Kidney glomerular epithelial cell (primary cell): ENCODE measurements around the gene TECPR1.

Experiments
- DNase-seq: peaks from one replicate; lab custom pipeline; 2025; lab: John Stamatoyannopoulos, UW

Gene TECPR1, protein sequence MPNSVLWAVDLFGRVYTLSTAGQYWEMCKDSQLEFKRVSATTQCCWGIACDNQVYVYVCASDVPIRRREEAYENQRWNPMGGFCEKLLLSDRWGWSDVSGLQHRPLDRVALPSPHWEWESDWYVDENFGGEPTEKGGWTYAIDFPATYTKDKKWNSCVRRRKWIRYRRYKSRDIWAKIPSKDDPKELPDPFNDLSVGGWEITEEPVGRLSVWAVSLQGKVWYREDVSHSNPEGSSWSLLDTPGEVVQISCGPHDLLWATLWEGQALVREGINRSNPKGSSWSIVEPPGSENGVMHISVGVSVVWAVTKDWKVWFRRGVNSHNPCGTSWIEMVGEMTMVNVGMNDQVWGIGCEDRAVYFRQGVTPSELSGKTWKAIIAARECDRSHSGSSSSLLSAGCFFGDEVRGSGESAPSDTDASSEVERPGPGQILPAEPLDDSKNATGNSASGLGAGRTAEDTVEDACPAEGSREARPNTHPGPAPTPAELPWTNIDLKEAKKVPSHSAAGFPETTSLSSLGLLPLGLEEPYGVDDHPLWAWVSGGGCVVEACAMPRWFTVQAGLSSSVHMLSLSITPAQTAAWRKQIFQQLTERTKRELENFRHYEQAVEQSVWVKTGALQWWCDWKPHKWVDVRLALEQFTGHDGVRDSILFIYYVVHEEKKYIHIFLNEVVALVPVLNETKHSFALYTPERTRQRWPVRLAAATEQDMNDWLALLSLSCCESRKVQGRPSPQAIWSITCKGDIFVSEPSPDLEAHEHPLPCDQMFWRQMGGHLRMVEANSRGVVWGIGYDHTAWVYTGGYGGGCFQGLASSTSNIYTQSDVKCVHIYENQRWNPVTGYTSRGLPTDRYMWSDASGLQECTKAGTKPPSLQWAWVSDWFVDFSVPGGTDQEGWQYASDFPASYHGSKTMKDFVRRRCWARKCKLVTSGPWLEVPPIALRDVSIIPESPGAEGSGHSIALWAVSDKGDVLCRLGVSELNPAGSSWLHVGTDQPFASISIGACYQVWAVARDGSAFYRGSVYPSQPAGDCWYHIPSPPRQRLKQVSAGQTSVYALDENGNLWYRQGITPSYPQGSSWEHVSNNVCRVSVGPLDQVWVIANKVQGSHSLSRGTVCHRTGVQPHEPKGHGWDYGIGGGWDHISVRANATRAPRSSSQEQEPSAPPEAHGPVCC

DNA sequence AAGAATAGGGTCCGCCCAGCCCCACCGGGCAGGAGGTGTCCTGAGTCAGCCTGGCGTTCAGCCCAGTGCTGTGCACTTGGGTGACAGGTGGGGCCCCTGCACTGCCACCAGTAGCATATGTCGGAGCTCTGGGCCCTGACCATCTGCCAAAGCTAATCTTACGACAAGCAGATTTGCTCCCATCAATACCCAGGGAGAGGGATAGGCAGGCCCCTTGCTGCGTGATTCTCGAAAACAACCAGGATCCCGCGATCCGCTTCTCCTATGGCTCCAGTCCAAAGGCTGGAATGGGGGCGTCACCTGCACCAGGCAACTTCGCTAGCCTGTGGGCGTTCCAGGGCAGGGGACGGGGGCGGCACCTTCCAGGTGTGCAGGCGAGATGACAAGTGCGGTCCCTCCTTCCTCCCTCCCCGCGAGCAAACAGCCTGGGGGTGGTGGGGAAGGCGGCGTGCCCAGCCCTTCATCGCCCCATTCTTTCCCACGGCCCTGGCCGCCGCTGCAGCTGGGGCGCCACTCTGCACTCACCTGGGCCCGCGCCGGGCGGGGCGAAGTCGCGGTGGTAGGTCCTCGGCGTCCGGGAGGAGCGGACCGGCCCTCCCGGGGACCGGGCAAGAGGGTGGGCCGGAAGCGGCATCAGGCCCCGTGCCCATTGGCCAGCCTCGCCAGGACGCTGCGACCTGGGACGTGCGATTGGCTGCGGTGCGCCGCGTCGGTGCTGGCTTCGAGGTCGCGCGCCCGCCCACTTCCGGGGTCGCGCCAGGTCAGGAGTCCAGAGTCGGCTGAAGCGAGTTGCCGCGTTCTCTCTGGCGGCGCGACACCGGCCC is at the start of gene TECPR1:
Gene TECPR1, minus strand, starts transcription at position 632 of the 824 bp plus-strand sequence. CDS start 6,086 bp downstream, outside the sequence.
- DNase-seq: peak; percentile 89

DNA sequence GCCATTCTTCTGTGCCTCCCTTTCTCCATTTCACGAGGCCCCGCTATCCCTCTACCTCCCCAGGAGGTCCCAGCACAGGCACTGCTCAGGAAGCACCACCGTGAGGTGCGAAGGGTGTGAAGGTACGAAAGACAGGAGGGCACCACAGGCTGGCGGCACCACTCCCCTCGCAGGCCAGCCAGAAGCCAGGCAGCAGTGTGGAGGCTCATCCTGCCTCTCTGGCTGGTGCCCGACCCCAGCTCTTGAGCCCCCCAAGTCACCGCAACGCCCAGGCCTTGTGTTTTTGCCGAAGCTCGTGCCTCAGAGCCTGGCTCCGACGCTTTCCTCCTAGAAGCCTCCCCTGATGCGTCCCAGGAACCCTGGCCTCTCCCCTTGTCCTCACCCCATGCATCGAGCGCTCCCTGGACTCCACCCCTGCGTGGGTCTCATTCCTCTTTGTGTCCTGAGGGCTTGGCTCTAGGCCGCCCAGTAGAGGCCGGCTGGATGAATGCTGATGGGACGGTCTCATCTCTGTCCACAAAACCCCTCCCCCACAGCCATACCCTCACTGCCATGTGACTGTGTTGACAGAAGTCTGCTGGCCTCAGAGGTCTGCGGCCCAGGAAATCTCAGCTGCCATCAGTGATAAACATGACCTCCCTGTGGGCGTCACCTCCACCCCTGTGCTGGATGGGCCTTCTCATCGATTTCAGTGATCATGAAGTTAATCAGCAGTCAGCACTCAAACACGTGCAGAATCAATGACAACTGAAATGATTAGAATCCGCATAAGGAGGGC is 48.8 kb upstream of the TECPR1 start:
- DNase-seq: no peak

DNA sequence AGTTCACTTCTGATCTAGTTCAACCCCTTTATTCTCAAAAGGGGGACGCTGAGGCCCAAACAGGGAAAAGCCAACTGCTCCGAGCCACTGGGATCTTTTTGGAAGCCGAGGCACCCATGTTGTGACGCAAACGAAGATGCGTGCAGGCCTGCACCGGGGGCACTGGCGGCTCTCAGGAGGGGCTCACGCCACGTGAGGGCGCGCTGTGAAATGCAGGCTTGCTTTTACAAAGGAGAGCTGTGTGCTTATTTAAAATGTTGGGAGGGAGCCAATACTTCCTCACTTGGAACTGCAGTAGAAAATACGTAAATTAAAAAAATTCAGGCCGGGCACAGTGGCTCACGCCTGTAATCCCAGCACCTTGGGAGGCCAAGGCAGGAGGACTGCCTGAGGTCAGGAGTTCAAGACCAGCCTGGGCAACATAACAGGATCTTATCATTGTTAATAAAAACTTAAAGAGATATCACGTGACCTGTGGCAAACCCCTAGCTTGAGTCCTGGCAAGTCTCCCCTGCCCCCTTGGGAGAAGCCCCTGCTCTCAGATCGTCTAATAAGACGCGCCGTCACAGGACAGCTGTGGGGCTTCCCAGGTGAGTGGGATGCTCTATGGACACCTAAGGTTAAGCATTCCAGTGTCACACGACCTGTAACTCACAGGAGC is 45.7 kb upstream of the TECPR1 start:
- no peak for DNase-seq

DNA sequence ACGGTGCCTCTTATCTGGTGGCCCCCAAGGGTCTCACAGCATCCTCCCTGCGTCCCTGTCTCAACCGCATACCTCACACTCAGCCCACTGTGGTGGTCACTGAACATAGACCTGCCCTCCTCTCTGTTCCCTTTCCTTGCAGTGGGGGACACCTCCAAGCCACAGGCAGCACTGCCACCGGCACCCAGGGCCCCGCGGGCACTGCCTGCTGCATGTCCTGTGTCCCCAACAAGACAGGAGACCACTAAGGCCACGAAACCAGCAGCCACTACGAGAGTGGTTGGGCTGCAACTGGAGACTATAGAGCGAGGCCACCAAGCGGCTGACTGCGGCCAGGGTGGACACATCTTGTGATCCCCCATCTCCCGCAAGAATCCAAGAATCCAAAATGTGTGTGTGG is 44.8 kb upstream of the TECPR1 start:
- no peak for DNase-seq

DNA sequence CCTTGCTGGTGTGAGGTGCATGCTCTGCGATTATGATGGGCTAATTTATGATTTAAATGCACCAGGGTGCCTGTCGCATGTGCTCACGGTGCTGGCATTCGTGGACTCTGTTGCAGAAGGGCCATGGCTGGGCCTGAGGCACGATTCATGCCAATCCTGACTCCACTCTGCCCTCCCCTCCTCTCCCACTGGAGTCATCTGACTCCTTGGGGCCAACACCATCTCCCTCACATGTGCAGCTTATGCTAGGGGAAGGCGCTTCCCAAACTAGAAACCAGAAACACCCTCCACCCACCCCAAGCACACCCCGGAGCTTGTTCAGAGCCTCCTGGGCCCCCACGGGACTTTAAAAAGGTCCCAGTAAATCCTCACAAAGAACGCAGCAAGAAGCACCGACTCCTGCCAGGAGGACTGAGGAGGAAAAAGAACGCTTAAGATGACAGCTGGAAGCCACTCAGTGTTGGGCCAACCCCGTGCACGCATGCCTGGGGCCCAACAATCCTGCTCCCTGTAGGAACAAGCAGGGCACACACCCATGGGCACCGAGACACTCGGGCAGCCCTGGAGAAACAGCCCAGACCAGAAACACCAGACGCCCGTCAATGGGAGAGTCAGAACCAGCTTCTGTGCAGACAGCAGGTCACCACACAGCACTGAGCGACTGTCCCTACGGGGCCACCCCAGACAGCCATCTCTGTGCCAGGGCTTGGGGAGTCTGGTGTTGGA is 43.6 kb upstream of the TECPR1 start:
- DNase-seq: no peak

DNA sequence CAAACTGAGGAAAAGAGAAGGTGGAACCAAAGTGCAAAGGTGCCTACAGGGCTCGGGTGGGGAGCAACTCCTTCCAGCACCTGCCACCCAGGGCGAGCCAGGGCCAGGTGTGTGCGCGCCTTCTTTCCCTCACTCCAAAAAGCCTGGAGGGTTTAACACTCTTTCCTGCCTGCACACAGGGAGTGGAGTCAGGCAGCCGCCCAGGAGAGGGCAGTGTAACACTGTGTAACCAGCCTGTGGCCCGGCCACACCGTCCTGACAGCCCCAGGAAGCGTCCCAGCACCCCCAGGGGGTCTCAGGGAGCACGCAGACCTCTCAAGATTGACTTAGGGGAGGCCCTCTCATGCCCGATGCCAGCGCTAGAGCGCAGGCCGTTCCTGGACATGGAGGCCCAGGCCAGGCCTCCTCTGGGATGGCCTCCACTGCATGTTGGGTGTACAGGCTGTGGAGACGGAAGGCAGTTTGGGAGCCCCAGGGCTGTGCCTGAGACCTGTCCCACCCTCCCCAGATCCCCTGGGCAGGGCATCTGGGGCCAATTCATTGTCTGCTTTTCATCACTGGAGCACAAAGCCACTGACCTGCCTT is 42.9 kb upstream of the TECPR1 start:
- DNase-seq: no peak

DNA sequence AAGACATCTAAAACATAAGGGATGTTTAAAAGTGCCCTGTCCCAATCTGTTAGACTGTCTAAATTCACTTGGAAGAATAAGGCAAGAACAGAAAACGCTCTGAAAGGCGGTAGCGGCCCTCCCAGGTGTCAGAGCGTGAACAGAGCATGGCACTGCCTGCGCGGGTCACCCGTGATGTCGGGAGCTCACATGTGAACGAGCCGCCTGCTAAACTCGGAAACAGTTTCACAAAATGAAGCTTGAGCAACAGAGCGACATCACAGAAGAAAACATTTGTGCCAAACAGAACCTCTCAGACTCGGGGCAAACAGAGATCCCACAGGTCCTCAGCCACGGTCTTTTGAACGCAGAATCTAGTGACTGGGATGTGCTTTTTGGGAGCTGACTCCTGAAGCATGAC is 42.3 kb upstream of the TECPR1 start:
- no peak for DNase-seq

DNA sequence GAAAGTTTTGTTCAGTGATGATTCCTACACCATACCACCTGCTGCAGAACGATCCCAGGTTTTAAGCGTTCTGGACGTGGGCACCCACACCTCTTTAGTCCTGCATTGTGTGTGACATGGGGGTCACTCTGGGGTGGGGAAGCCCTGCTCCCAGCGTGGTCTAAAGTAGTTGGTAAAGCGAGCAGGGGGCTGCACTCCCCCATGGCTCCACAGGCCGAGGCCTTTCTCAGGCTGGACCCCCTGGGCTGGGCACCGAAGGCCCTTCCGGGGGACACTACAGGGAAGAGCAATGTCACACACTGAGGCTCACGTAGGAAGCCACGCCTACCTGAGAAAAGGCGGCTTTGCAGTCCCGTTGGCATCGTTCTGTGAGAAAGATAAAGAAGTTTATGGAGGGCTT is 41.7 kb upstream of the TECPR1 start:
- DNase-seq: no peak

DNA sequence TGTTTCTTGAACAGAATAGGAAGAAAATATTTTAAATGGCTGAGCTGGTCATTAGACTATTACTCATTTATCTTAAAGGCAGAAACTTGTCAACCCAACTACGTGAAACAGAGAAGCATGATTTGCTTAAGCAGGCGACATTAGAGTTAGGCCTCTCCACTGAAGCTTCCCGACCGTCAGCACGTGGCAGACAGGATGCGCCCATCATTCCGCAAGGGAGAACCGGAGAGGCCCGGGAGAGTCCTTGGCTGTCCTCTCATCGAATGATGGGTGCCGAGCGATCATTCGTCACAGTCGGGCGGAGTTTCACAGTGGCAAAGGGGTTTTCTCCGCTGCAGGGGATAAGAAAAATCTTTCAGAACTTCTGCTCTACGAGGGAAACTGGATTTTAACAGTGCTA is 41.2 kb upstream of the TECPR1 start:
- no peak for DNase-seq

DNA sequence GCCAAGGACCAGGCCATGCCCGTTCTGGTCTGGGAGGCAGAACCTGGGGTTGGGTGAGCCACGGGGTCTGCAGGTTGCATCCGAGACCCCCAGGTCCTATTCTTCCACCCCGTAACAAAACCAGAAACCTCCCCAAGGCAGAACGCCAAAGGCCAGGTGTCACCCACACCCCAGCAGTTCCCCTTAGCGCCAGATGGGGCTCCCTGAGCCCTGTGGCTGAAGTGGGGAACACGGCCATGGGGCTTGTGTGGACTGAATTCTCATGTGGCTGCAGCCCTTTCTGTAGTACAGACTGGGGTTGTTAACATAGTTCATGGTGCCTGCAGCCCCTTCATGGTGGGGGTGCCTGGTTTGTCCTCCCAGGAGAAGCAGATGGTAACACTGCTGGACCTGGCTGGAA is 39.7 kb upstream of the TECPR1 start:
- DNase-seq: no peak

DNA sequence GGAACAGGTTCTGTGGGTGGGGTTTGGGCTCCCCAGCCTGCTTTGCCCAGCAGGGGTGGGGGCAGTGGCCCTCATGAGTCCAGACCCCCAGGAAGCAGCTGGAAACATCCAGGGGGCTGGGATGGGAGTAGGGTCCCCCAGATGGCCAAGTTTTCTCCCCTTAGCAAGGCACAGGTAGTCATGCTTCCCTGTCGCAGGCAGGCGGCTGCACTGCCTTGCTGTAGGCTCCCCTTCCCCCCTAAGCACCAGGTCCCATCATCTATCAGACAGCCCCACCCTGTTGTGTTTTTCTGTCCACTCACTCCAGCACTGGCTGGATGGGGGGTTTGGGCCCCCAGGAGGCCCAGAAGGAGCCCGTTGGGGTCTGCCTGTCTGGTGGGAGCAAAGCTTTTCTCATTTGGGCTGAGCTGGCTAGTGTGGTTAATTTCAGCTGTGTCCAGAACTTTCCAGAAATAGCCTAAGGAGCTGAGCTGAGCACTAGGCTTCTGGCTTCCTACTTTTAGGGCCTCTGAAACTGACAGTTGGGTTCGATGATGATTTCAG is 37.4 kb upstream of the TECPR1 start:
- DNase-seq: no peak

DNA sequence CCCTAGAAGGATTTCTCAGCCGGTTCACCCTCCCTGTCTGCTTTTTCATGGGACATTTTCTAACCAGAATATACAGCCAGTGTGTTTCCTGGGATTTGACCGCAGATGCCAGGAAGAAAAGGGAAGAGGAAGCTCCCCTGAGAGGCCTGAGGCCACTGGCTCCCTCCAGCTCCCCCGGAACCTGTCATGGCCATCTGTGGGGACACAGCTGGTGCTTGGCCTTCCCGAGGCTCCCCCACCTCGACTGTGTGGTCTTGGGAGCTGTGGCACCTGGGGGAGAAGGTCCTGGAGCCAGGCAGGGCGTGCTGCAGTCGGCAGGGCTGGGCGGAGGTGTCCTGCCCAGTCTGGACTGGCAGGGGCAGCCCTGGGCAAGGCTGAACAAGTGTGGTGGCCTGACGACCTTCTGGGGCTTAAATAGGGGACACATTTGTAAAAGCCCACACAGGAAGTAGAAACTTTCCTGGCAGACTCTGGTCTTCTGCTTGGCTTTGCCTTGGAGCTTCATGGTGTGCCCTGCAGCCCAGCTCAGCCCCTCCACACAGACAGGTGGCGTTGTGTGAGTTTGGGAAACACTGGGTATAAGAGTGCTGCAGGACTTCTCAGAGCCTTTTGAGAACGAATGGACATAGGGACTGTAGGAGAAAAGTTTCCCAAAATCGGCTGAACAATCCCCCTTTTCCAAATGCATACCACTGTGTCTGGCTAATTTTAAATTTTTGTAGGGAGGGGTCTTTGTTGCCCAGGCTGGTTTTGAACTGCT is 36.2 kb upstream of the TECPR1 start:
- DNase-seq: no peak

DNA sequence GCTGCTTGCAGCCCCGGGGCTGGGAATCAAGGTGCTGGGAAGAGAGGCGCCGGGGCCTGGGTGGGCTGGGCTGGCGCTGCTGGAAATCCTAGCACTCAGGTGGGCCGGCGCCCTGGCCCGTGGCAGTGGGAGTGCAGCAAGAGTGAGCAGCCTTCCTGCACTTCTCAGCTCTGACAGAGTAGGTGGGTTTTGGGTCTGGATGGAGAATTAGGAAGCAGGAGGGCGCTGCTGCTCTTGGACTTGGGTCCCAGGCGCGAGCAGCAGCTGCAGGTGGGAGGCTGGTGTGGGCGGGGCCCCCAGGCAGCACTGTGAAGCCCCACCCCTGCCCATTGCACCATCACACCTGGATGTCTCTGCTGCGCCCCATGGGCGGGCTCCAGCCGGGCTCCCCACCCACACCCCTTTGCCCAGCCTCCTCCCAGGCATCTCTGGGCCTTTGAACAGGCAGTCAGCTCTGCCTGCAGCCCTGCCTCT is 35.5 kb upstream of the TECPR1 start:
- no peak for DNase-seq

DNA sequence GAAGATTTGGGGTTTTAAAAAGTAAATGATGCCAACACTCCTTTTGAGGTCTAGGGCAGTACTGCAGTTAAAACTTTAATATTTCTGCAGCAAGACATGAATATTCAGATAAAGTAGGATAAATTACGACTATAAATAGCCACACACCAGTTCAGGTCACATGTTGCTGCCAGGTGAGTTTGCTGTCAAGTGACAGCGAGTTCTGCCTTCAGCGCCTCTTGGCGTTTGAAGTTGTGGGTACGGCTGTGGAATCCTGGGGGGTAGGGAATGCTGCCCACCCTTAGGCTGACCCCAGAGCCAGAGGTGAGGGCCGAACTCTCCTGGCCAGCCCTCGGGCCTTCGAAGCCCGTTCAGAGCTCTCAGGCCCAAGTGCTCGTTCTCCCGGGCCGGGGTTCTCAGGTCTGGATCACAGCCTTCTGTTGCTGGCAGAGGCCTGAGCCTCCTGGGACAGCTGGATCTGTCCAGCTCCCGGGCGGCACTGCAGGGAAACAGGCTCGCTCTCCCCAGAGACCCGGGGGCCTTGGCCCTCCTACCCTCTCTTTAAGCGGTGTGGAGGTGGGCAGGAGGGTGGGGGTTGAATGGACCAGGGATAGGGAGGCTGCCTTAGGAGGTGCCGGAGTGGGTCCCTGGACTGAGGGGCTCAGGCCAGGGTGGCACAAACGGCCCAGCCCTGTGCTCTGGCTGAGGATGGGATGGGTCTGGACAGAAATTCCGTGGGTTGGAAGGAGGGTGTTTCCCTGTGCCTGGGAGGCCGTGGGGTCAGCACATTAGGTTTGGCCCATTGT is 34.9 kb upstream of the TECPR1 start:
- DNase-seq: no peak

DNA sequence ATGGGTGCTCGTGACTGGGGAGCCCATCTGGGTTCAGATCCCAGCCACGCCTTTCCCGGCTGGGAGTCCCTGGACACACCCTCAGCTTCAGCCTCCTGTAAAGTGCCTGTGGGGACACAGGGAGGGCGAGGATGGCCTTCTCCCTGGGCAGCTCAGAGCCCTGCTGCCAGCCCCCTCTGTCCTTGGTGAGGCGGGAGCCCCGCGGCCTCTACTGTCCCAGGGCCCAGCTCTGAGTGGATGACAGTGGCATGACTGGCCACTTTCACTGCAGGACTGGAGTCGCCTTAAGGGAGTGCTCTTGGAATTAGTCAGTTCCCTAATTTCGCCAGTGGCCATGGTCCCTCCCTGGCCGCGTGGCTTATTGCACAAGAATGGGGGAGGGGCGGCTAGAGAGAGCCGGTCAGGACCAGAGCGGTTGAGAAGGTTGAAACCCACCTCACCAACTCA is 34.1 kb upstream of the TECPR1 start:
- DNase-seq: no peak

DNA sequence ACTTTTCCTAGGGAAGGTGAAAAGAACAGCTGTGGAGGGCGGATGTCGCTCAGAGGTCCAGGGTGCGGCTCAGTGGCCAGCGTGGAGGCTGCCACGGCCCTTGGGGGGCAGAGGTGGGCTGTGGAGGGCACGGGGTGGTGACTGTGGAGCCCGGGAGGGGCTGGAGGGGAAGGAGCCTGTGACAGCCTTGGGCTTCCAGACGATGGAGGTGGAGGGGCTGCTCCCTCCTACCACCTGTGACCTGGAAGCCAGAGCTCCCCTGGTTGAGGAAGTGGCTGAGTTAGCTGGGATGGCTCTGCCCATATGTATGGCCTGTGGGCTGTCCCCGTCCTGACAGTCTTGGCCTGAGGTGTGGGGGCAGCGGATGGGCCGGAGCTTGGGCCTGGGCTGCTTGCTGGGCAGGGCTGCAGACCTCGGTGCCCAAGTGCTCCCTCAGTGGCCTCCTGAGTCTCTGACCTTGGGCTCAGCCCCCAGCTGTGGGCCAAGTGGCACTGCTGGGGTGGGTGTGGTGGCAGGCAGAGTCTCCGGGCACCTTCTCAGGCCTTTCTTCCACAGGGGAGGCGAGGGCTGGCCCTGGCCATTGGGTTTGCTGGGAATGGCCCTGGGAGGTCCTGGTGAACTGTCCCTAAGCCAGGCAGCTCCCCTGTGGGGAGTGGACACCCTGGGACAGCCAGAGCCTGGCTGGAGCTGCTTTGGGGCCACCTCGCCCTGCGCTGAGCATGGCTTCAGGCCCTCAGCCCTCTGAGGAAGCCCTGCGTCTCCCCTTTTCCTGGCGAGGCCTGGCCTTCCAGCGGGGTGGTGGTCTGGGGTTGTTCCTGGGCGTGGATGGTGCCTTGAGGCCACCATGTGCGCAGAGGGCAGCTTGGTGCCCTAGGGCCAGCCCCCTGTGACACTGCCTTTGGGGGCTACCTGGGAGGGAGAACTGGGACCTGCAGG is 33.4 kb upstream of the TECPR1 start:
- DNase-seq: no peak
